Stimulated activated CD4-positive, alpha-beta T cell treated with anti-CD3 and anti-CD28 coated beads, Interleukin-1b, Interleukin-23, amount 100 ng/mL, for 4 hours (primary cell): ENCODE measurements around the gene NRXN3.
"Not testable (repeated sequence)": the region's sequence is repeated elsewhere in the genome, so short reads cannot be mapped to it uniquely, and the experiment has no call there.

ENCODE experiments used
- DNase-seq, 2 donors: peaks; one replicate each; pipeline ENCODE4 v3.0.0-alpha.2; 2020; ENCODE audit warnings: low read depth in 2 of 2

The NRXN3 gene

DNA sequence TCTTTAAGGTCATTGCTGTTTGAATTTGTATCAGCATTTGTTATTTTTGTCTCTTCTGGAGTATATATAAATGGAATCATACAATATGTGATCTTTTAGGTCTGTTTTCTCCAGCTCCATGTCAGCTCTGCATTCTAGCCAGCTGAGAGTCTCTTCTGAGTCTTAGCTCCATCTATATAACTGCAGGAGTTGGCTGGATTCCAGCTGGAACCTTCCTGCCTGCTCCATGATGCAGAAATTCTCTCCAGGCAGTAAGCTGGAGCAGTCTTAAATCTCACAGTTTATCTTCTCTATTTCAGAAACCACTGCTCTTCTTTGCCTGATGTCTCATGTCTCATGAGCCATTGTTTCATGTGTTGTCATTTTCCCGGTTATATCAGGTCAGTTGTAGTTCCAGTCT is 827.6 kb downstream of the NRXN3 start:
- DNase-seq, result no peak

DNA sequence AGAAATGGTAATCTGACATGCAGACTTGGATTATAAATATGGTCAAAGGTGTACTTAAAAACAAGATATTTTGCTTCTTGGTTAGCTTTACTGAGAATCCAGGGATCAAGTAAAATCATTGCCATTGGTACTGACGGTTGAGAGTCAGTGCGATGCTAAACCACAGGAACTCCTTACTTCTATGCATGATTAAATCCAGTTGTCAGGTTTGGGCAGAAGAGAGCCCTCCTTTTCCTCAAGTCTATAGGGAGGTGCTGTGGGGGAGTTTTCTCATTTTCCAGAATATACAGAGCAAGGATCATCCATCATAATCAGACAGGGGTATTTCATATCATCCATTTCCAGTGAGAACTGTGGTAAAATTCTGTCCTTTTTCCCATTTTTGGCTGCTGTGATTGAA is 839.1 kb downstream of the NRXN3 start:
- no peak for DNase-seq

DNA sequence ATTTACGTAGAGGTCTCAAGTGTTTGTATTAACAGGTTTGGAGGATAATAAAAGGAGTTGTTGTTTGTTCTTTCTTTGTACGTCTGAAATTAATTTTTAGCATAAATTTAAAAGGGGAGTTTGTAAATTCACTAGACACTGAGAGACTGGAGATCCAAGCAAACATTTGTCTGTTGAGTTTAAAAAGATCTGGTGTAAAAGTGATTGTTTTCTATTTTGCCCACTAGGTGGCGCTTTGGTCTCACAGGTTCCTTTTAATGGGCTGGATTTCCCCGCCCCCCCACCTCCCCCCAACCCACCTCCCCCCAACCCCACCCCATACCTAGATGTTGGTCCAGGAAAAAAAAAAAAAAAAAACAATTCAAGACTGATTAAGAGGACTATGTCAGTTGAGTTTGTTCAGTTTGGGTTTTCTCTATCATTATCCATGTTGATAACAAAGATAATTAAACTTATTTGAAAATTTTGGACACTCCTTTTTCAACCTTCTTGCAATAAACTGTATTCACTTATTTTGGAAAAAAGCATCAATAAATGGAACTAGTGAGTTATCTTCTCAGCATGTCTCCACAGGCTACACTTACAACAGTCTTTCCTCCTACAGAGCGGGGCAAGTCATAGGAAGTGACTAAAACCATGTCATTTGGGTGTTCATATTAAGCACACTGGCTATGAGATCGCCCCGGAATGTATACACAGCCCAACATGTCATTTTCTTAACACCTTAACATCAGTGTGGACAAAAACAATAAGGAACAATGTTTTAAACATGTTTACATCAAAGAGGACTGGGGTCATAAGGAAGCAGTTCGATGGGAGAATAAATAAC is 841.1 kb downstream of the NRXN3 start:
- DNase-seq, result no peak

DNA sequence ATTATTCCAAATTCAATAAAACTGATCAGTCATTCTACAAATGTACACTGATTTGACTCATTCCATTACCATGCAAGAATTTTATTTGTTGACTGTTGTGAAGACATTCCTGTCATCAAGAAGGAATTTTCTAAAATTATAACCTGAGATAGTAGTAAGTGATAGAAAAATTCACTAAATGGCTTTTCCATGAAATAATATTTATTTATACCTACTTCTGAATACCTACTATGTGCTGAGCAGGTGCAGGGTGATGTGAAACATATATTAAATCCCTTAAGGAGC is 841.7 kb downstream of the NRXN3 start:
- no peak for DNase-seq

DNA sequence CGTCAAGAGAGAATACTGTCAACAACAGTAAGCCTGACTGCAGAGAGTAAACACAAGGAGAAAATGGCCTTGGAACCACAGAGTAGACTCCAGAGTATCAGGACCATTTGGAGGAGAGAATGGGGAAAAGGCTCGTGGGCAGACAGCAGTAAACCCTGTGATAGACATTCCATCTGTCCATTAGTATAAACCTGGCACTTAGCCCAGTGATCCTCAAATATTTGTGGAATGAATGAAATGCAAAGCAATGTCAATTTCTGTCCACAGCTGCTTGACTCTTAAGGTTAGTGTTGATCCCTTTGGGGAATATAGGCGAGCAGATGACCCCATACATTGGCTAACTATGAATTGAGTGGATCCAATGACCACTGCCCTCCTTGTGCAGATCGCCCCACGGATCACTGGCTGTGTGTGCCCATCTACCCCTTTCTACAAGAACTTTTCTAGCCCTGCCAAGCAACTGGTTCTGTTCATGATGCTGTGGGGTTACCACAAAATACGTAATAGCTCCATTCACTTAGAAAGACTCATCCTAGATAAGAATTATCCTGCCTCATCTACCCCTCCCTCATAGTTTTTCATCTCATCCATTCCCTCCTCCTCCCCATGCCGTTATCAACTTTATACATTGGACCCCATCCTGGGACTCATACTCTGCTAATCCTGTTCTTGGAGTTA is 846.8 kb downstream of the NRXN3 start:
- DNase-seq, result no peak

DNA sequence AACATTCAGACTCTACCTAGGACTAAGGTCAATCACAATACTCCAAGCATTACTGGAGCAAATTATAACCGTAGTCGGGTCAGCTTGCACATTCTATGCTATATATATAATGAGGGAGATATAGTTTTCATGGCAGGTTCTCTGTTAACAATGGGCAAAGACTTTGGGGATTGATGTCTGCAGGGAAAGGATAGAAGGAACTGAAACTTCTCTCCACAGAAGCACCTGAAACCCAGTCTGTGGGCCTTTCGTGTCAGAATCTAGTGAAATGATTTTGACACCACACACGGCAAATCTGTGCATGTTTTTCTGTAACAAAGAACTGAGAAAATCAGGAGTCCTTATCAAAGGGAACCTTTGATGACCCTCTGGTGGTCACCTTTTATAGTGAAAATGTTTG is 847.4 kb downstream of the NRXN3 start:
- no peak for DNase-seq

DNA sequence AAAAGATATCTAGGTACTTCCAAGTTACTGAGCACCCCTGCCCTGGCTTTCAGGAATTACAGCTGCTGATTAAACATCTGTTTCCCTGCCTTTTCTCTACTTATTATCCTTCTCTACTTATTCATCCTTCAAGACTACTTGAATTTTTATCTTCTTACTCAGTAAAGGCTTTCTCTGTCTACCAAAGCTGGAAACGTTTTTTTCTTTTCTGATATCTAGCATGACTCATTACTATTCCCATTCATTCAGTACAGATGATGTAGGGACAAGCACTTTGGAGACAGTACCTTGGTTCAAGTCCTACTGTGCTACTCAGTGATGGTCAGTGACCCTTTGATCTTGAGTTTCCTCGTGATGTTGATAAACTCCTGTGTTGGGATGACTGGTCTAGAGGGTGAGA is 848.7 kb downstream of the NRXN3 start:
- DNase-seq, result no peak

DNA sequence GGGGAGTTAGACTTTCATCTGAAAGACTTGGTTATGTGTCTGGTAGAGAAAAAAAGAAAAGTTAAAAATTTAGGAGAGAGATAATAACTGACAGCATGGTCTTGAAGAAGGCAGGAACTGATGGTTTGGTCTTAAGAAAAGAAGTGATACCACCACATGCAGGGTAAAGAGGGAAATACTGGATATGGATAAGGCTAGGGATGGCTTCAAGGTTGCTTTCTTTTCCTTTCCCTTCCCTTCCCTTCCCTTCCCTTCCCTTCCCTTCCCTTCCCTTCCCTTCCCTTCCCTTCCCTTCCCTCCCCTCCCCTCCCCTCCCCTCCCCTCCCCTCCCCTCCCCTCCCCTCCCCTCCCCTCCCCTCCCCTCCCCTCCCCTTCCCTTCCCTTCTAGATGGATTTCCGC is 849.7 kb downstream of the NRXN3 start:
- not testable (repeated sequence) for DNase-seq

DNA sequence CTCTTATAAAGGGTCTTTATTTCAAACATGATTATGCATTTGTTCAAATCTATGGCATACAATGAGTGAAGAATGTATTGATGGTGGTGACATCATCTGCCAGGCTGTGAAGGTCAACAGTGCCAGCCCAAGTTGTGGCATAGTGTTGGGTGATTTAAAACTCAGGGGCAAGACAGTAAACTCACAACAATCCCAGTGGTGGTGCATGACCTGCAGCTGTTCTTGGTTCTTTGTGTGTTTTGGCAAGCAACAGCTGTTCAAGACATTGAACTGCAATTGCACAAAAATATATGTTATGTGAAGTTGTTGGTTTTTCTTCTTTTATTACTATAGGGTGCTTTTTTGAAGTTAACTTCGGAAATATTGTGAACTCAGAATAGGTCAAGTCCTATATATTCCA is 851.6 kb downstream of the NRXN3 start:
- no peak for DNase-seq

DNA sequence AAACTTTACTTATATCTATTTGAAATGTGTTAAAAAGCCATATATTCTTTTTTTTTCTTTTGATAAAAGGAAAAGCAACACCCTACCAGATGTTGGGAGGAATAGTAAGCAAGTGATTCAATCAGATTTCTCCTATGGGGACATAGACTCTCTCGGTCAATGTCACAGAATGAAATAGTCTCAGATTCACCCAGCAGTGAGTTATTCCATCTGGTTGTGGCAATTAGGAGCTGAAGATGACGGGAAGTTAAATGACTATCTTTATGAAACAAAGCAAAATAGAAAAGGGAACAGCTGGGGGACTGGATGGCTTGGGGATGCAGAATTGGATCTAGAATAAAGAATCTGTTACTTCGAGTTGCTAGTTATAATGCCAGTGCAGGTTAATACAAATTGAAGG is 857.0 kb downstream of the NRXN3 start:
- no peak for DNase-seq

DNA sequence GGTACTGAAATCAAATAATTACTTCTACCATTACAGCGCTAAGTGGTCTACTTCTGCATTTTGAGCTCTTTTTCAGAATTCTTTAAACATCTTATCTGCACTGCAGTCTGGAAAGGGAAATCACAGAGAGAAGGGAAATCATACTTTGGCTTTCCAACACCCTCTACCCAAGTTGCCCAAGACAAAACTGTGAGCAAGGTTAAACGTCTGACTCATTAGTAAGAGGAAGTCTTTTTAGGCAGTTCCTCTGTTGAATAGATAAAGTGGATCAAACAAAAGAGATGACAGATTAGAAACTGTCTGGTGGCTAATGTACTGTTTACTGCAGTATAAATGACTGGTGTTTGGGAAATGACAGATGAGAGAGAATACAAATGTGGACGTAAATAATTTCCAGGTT is 858.1 kb downstream of the NRXN3 start:
- no peak for DNase-seq

DNA sequence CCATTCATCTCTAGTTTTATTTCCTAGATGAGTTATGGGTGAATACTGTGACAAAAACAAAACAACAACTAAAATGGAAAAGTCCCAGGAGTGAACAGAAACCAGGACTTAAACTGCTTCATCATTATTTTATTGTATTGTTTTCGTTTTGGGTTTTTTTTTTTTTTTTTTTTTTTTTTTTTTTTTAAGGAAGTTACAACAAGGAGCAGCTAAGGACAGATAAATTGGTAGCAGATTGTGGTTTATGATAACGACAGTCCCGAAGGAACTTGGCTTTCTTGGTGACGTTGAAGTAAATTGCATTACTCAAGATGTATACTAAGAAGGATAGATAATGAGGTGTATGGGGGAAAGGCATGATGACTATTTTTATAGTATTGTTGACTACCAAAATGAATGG is 866.3 kb downstream of the NRXN3 start:
- no peak for DNase-seq

DNA sequence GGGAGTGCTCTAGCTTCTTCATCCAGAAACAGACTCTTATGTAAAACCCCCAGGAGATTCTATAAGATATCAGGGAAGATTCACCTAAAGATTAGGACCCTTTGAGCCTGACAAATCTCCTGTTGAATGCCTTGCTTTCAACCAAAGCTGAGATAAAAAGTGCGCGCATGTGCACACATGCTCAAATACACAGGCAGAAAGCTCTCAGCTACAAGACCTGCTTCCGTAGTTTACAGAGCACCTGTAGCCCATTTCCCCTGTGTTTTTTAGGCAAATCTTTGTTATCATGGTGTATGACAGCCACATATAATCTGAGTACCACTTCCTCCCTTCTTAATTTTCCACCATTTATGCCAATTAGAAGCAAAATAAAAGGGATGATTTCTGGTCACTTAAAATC is 866.9 kb downstream of the NRXN3 start:
- no peak for DNase-seq

DNA sequence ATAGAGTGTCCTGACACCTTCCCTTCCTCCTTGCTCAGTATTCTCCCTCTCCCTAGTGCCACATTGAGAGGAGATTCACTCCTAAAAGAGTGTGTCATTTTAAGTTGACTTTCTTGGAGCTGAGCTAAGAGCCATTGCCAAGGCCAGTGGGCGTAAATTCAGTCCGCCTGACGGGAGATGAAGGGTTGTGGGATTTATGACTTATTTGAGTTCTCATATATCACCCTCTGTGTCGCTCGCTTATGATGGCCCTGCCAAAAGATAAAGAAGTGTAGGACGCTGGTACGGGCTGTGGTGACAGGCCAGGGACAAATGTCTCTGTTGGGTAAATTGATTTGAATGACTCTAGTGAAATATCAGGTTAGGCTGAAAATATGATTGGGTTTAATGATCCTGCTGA is 867.4 kb downstream of the NRXN3 start:
- DNase-seq, result no peak

DNA sequence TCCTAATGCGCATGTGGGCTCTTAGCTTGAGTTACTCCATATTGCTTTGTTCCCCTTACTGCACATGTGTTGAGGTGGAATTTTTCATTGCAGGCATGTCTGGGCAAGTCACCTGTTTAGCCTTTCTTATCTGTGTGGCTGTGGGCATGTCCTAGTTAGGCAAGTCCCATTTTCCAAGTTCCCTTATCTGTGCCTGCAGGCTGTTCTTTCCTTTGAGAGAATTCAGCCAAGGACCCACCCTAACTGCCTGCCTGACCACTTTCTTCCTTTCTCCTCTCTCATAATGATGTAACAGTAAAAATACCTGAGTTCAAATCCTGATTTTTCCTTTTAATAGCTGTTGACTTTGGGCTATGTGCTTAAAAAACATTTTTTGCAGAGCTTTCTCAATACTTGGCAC is 870.6 kb downstream of the NRXN3 start:
- DNase-seq, result no peak

DNA sequence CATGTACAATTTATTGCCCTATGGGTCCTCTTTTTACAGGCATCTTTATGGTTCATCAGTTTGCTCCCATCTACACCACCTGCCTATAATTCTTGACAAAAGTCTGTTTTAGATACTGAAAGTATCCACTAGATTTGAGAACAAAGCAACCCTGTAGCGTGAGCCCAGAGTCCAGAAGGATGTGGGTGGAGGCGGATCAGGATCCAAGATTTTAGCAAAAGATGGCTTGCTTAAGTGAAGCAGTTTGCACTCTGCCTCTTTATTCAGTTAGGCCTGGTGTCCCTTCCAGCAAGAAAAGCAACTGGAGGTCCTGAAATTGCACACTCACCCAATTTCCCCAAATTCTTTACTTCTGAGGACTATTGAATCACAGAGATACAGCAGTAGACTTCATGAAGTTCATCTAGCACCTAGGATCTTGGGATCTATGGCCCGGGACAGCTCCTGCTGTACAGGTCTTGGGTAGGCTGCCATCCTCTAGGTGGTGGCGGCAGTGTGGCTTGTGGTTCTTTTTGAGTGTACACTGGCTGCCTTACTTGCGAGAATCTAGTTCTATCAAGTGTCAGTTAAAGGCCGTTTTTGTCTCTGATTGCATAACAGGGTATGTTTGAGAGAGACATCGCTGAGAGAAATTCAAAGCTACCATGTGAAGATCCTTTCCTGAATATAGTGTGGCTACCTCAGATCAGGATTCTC is 873.2 kb downstream of the NRXN3 start:
- DNase-seq, result no peak

DNA sequence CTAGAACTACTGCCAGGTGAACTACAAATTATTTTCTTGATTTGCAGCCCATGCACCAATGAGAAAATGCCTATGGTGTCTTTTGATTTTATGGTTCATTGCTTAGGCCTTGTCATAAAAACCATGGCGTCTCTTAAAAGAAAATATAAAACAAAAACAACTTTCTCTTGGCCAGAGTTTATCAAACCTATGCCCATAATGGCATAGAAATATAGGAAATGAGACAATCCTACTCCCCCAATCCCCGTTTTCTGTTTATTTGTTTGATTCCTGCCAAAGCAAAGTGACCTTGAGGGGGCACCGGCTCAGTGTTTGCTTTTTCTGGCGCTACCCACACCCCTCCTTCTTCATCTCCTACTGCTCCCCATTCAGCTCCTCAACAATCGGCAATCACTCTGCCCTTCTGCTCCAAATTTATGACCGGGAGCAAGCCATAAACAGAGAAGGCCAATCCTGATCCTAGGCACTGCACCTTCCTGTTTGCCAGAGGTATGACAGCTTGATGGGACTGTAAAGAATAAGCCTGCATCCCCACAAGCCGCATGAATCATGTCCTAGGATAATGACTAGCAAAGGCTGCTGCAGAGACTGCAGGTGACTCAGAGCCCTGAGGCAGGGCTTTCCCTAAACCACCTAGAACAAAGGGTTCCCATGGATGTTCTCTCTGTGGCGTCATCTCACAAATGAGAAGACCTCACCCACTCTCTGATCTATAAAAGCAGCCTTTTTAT is 874.9 kb downstream of the NRXN3 start:
- no peak for DNase-seq

DNA sequence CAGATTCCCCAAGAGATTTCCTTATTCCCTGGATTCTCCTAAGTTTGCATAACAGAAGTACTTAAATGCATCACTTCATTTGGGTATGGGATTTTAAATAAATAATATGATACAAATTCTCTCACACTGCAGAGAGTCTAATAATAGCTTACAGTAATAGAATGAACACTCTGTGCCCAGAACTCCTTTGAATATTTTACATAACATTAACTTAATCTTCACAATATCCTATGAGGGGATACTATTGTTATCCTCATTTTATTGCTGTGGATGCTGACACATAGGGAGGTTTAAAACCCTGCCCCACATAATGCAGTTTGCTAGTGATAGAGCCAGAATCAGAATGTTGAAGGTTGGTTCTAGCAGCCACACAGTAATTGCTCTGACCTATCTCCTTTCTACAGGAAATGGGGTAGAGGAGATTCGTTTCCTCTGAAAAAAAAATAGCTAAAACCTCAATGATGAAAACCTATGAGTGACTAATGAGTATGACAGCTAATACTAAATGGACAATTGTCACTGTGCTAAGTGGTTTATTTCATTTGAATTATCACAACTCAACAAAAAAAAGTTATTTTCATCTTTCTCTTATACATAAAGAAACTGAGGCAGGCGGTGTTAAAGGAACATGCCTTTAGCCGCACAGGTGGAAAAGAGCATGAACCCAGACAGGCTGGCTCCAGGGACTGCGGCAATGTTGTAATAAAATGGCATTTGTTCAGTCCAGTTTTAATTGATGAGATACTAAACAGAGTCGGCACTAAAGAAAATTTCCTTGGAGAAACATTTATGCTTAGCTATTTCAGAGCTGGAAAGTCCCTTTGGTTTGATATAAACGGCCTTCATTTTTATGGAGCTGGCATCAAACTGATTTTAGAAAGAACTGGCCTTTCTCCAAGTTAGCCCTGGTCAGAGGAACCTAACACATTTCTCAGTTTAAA is 880.9 kb downstream of the NRXN3 start:
- no peak for DNase-seq

DNA sequence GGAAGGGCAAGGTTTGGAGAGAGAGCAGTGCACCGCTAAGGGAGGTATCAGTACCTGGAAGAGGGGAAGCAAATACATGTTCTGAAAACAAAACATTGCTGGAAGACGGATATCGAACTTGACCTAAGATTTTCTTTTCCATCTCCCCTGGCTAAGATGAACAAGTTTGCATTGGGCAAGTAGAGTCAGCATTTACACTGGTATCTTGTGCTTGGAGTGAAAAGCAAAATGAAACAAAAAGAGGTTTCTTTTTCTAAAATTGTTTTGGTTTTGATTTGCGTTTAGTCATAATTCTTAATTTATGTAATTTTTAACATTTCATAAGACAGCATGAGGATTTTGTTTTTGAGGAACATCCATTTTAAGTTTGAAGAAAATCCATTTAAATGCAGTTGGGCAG is 881.6 kb downstream of the NRXN3 start:
- no peak for DNase-seq

DNA sequence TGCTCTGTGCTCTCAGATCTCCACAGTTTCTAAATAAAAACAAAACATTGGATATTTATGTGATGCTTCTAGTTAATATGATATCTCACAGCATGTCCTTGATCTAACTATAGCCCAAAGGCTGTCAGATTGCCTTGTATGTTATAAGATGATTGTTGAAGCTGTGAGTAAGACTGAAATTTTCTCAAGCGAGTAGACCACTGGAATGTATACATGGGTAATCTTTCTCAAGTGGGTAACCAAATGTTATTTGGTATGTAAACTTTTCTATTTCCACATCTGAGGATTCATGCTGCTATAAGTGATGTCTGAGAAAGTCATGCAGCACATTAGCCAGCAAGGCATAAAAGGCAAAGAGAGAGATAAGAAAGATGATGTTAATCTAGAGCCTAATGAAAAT is 886.7 kb downstream of the NRXN3 start:
- no peak for DNase-seq

DNA sequence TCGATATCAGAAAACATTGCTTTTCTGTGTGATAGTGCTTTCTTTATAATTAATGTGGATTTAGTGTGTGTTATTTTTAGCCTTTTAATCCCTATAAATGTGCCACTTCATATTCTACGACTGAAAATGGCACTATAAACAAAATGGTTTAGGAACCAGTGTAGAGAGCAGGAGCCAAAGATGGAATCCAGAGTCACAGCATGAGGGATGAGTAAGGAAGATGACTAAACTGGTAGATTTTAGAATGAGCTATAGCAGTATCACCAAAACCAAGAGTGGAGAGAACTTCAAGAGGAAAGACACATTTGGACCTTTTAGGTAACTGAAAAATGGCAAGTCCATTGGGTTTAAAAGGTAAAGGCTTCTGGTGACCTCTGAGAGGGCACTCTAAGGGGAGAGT is 887.2 kb downstream of the NRXN3 start:
- DNase-seq, result no peak
